GM12892 (cell line): Measurements from ENCODE around the gene ECE1.
A peak's percentile ranks its signal among the peaks of the same experiment; 100 is the strongest.
"Not testable (repeated sequence)": the region's sequence is repeated elsewhere in the genome, so short reads cannot be mapped to it uniquely, and the experiment has no call there.

ENCODE experiments used
- DNase-seq: peaks from one replicate; pipeline ENCODE4 v3.0.0; 2011; ENCODE audit not compliant: insufficient read length
- FAIRE-seq: peaks from 2 replicates; lab custom pipeline; 2011; peaks lifted over from hg19 to GRCh38; lab: Jason Lieb, UNC
- POLR2A ChIP-seq: IDR thresholded peaks from 2 replicates; pipeline ENCODE4 v1.6.1; 2011; ENCODE audit warnings: low read depth, low read length, control low read depth
- POLR2AphosphoS5 ChIP-seq: IDR thresholded peaks from 2 replicates; pipeline ENCODE4 v1.6.1; 2011; ENCODE audit warnings: low read depth, low read length, control low read depth
- TAF1 ChIP-seq: IDR thresholded peaks from 2 replicates; pipeline ENCODE4 v1.6.1; 2011; ENCODE audit warnings: low read depth, mild to moderate bottlenecking, control low read depth, low read length, borderline replicate concordance

ECE1 gene

DNA sequence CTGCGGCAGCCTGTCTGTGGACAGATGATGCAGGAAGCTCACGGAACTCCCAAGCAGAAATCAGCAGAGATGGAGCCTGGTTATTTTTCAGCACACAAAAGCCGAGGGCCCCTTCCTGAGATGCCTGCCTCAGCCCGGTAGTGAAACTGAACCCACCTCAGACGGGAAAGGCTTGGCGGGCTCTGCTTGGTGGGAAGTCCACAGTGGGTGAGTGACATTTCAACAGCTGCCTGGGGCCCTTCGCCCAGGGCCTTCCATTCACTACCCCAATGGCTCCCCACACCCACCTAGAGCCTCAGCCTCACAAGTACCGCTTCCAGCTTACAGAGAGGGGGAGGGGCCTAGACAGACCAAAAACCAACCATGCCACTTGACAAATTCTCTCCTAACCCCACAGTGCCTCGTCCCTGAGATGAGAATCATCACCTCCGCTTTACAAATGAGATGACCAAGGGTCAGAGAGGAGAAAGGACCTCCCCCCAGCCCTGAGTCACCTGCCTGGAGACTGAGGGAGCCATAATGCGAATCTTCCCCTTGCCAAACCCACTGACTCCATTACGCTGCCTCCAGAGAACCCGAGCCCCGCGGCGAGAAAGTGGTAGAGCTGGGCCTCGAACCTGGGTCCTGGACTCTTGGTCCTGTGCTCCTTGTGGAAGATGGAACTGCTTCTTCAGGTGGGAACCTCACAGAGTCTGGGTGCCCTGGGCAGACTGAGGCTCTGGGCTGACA lies 3.4 kb upstream of the ECE1 start:
- peak; percentile 41 for DNase-seq
- TF ChIP-seq POLR2AphosphoS5 (peak; percentile 18; the same call in 1 of the 2 replicates), TAF1 (no peak), POLR2A (peak; percentile 60)
- FAIRE-seq, result no peak

DNA sequence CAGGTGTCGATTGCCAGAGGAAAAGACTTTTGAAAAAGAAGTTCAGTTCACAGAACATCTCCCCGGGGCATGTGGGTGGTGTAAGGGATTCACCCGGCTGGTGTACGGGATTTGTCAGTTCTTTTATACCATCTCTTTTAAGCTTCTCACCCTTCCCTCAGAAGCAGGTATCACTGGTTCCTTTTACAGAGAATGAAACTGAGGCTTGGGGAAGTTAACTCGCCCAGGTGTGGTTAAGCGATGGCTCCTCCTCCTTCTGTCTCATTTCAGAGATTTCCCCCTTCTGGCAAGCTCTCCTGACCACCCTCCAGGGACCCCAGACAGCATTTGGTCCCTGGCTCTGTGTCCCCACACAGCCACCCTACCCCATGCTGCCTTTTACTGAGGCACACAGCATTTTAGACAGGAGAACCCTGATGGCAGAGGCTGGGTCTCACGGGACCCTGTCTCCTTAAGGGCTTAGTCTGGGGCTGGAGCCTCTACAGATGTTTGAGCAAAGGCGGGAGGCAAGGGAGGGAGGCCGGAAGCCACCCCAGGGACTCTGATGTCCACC lies 2.8 kb upstream of the ECE1 start:
- peak; percentile 98 for FAIRE-seq
- peak; percentile 46 for DNase-seq
- TF ChIP-seq TAF1 (no peak), POLR2AphosphoS5 (no peak), POLR2A (no peak)

DNA sequence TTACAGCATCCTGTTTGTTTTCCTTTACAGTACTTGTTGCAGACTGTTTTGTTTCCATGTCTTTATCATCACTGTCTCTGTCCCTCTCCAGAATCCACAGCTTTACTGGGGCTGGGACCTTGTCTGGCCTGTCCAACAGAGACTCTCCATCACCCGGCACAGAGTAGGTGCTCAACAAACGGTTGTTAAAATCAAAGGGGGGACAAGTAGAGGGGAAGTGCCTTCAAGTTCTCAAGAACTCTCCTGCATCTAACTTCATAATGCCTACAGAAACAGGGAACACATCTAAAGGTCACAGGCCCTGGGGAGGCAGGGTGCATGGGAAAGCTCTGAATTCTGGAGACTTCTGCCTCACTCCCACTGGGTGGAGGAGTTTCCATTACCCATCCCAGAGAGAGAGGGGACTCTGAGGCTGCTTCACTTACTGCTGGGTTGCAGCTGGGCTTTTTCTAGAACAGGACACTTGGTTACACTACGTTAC lies 2.3 kb upstream of the ECE1 start:
- no peak for DNase-seq
- TF ChIP-seq TAF1, result no peak
- no peak for TF ChIP-seq POLR2AphosphoS5
- TF ChIP-seq POLR2A, result no peak
- FAIRE-seq, result no peak

DNA sequence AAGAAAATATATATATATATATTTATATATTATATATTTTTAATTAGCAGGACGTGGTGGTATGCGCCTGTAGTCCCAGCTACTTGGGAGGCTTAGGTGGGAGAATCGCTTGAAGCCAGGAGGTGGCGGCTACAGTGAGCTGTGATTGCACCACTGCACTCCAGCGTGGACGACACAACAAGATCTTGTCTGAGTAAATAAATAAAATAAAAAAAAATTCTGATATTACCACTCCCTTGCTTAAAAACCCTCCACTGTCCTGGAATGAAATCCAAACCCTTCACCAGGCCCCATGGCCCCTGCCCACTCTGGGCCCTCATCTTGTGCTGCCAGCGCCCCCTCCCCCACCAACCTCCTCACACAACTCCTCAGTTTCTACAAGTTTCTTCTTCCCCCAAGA lies 1.7 kb upstream of the ECE1 start:
- FAIRE-seq (no peak), DNase-seq (no peak)
- TF ChIP-seq POLR2A, result no peak
- TF ChIP-seq POLR2AphosphoS5, result no peak
- no peak for TF ChIP-seq TAF1

DNA sequence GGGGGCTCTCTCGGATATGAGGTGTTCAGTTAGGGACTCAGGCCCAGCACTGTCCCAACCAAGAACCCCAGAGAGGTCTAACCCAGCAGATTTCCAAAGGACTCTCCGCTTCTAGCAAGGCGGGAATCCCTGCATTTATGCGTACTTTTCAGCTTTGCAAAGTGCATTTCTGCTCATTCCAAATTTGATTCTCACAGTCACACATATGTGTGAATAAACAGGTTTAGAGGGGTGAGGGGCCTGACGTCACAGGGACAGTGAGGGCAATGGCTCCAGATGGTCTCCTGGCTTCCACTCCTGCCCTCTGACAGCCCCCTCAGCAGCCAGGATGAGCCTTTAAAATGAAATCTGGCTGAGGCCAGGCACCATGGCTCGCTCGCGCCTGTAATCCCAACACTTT lies 921 bp upstream of the ECE1 start:
- FAIRE-seq (no peak), DNase-seq (no peak)
- no peak for TF ChIP-seq POLR2AphosphoS5
- no peak for TF ChIP-seq TAF1
- no peak for TF ChIP-seq POLR2A

DNA sequence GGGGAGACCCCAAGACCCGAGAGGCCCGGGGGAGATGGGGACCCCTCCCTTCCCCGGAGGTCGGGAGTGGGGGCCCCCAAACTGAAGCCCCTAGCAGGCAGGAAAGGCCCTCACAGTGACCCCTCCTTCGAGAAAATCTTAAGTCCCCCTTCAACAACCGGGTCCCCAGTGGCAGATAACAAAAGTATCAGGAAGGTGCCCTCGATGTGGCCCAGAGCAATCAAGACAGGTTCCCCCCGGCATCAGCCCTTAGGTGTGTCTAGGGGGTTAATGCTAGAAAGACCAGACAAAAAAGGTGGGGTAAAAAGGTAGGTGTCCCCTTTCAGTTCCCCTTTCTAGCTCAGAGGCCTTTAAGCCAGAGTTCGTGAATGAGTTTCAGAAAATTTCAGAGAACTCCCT lies 282 bp upstream of the ECE1 start:
- peak; percentile 57 for DNase-seq
- peak; percentile 83 for FAIRE-seq
- TF ChIP-seq POLR2A (no peak), TAF1 (no peak), POLR2AphosphoS5 (no peak)

DNA sequence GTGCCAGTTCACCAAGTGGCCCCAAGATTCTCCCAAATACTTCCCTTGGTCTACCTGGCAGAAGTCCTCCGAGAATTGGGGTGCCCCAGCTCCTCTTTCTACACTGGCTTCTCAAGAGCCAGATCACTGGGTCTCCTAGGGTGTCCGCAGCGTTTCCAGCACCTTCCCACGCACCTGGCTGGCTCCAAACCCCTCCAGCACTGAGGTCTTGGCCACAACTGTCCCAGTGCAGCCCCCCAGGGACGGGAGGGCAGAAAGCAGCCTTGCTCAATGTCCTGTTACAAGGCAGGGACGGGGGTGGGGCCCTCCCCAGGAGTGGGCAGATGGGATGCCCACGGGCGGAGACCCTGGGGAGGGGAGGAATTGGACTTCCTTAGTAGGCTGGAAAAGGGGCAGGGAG lies 1.1 kb downstream of the ECE1 start:
- no peak for FAIRE-seq
- no peak for DNase-seq
- TF ChIP-seq POLR2AphosphoS5 (no peak), TAF1 (no peak), POLR2A (no peak)

DNA sequence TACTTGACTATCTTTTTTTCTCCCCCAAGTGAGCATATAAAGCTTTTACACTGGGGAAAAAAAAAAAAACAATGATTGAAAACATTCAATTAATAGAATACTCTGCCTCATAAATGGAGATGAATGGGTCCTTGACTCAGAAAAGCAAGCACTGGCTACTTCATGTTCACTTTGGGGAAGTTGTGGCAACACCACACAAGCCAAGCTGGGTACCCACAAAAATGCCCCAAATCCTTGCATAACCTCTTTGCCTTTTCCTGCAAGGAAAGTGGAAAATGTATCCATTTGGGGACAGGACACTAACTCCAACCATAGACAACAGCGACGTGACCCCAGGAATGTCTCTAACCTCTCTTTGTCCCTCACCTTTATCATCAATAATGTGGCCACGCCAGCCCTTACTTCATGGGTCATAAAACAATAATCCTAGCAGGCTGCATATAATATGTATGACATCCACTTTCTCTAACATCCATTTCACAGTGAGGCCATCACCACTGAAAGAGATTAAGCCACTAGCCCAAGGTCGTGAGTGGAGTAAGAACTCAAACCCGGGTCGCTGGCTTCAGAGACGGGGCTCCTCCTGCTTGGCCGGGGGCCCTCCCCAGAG lies 2.3 kb downstream of the ECE1 start:
- peak; percentile 44 for FAIRE-seq
- TF ChIP-seq POLR2A (no peak), POLR2AphosphoS5 (no peak), TAF1 (no peak)
- no peak for DNase-seq

DNA sequence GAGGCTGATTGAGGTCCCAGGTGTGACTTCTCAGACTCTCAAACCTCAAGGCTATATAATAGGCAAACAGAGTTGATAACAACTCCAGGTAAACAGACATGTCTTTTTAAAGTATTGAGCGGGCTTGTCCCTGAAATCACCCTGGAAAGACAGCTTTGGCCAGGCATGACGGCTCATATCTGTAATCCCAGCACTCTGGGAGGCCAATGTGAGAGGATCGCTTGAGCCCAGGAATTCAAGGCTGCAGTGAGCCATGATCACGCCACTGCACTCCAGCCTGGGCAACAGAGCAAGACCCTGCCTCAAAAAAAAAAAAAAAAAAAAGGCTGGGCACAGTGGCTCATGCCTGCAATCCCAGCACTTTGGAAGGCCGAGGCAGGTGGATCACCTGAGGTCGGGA lies 4.9 kb downstream of the ECE1 start:
- not testable (repeated sequence) for DNase-seq, FAIRE-seq

DNA sequence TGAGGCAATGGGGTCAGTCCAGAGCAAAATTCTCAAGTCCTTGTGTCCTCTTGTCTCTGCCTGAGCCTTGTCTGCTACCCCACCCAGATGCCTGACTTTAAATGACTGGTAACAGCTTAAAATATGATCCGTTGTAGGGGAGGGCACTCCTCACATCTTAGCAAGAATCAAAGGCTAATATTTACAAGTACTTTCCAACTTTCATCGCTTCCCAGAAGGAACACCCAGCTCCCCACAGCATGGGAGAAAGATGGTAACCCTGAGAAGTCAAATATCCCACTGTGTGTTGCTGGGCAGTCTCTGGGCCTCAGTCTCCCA lies 5.2 kb downstream of the ECE1 start:
- FAIRE-seq (no peak), DNase-seq (no peak)
- TF ChIP-seq POLR2AphosphoS5, result no peak
- no peak for TF ChIP-seq TAF1
- no peak for TF ChIP-seq POLR2A

DNA sequence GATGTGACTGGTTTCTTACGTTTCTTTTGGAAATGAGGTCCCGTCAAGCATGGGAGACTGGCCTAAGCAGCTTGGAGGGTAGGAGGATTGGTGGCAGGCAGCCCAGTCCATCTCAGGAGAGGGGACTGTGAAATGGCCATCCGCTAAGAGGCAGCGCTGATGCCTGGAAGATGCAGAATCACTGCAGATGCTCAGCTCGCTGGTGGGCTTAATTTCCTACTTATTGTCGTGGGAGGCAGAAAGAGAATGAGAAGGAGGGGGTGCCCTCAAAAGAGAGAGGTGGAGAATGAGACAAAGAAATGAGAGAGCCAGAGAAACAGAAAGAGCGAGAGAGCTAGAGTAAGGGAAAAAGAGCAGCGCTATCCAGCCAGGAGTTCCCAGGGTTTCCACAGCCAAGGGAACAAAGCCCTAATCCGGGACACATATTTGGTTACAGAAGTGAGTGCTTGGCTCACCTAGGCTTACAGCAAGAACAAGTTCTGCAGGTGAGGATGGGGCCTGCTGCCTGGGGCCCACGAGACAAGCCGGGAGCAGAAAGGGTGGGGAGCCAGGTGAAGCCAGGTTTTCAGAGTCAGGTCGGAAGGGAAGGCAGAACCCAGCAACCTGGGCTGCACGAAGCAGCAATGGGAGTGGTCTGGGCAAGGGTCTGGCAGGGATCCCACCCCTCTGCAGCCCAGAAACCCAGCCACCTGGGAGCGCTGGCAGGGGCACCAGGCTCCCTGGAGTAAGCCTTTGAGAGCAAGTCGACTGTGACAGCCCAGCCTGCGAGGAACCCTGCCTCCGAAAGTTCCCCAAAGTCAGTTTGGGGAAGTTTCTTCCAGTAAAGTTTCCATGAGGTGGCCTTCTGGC lies 5.8 kb downstream of the ECE1 start:
- TF ChIP-seq TAF1, result no peak
- no peak for TF ChIP-seq POLR2A
- TF ChIP-seq POLR2AphosphoS5, result no peak
- DNase-seq, result no peak
- FAIRE-seq, result no peak
